IMR-90 (cell line): ENCODE results near the gene SLC35D3. TPM values are rescaled to one million over a fixed set of nuclear protein-coding genes. Genes with fewer than 3 reads are reported as not detected.
"Not testable (repeated sequence)": the region's sequence is repeated elsewhere in the genome, so short reads cannot be mapped to it uniquely, and the experiment has no call there.

Experiments used
- ATAC-seq: fragments of 200-7000 bp; cut with Tn5 transposase; 2 replicates; pipeline ENCODE4 v1.9.1; 2020; ENCODE audit warnings: low read depth, mild to moderate bottlenecking, moderate library complexity
- BruUV-seq: library from RNA; stranded (reverse); fragments of 400-500 nt; replicated peaks from 2 replicates; lab custom pipeline; 2021; lab: Mats Ljungman, UMichigan
- CTCF ChIA-PET: fragments of 300-600 bp; formaldehyde crosslinking; extraction: SDS; loops from one replicate; lab custom pipeline; 2021; ENCODE audit warnings: antibody characterized with exemption; lab: Yijun Ruan, JAX
- POLR2A ChIA-PET: fragments of 300-600 bp; sonication (Branson Sonifier 250); formaldehyde crosslinking; loops from one replicate; lab custom pipeline; 2022; ENCODE audit warnings: antibody characterized with exemption; ENCODE audit not compliant: unreplicated experiment; lab: Charles Lee
- DNase-seq: peaks from one replicate; pipeline ENCODE4 v3.0.0; 2013
- H2AFZ ChIP-seq: replicated peaks from 2 replicates; pipeline ENCODE3; 2013; ENCODE audit warnings: low read length, mild to moderate bottlenecking; ENCODE audit not compliant: poor library complexity
- H2AK5ac ChIP-seq: 2 replicates; pipeline ENCODE4 v1.6.1; 2013; ENCODE audit warnings: low read depth, low read length, inconsistent platforms
- H2AK9ac ChIP-seq: replicated peaks from 2 replicates; pipeline ENCODE3; 2013; ENCODE audit warnings: mild to moderate bottlenecking, low read depth, low read length, moderate library complexity; ENCODE audit not compliant: poor library complexity
- H2BK120ac ChIP-seq: 2 replicates; pipeline ENCODE4 v1.6.1; 2013; ENCODE audit warnings: low read depth, low read length, inconsistent platforms
- H2BK15ac ChIP-seq: 3 replicates; pipeline ENCODE4 v1.6.1; 2013; ENCODE audit warnings: low read depth, low read length, inconsistent platforms
- H2BK20ac ChIP-seq: 2 replicates; pipeline ENCODE4 v1.6.1; 2013; ENCODE audit warnings: low read depth, mild to moderate bottlenecking, inconsistent platforms, low read length, moderate library complexity
- H2BK5ac ChIP-seq: 2 replicates; pipeline ENCODE4 v1.6.1; 2013; ENCODE audit warnings: mild to moderate bottlenecking, low read depth, low read length, inconsistent platforms; ENCODE audit not compliant: poor library complexity, severe bottlenecking
- H3K14ac ChIP-seq: replicated peaks from 2 replicates; pipeline ENCODE4 v1.6.1; 2013; ENCODE audit warnings: low read depth, low read length, inconsistent platforms
- H3K18ac ChIP-seq: 2 replicates; pipeline ENCODE4 v1.6.1; 2013; ENCODE audit warnings: low read depth, low read length, control low read depth
- H3K23ac ChIP-seq: 2 replicates; pipeline ENCODE4 v1.6.1; 2013; ENCODE audit warnings: low read depth, low read length, inconsistent platforms
- H3K27ac ChIP-seq: 2 replicates; pipeline ENCODE4 v1.5.1; 2013; ENCODE audit warnings: mild to moderate bottlenecking, control low read depth, low read length; ENCODE audit not compliant: insufficient read depth
- H3K27me3 ChIP-seq: 2 replicates; pipeline ENCODE4 v1.6.1; 2013; ENCODE audit warnings: low read length; ENCODE audit not compliant: control insufficient read depth, insufficient read depth
- H3K36me3 ChIP-seq: 2 replicates; pipeline ENCODE4 v1.6.1; 2013; ENCODE audit warnings: low read length, mixed read lengths; ENCODE audit not compliant: control insufficient read depth, insufficient read depth
- H3K4ac ChIP-seq: 2 replicates; pipeline ENCODE4 v1.6.1; 2013; ENCODE audit warnings: low read depth, low read length, inconsistent platforms
- H3K4me1 ChIP-seq: 2 replicates; pipeline ENCODE4 v1.6.1; 2013; ENCODE audit warnings: low read length, mixed read lengths; ENCODE audit not compliant: control insufficient read depth, insufficient read depth
- H3K4me2 ChIP-seq: 2 replicates; pipeline ENCODE4 v1.6.1; 2013; ENCODE audit warnings: low read depth, mild to moderate bottlenecking, control low read depth, low read length, moderate library complexity
- H3K4me3 ChIP-seq: 2 replicates; pipeline ENCODE4 v1.5.1; 2013; ENCODE audit warnings: low read depth, mild to moderate bottlenecking, control low read depth, low read length, moderate library complexity; ENCODE audit not compliant: insufficient read depth
- H3K56ac ChIP-seq: 2 replicates; pipeline ENCODE4 v1.6.1; 2013; ENCODE audit warnings: low read length, inconsistent platforms; ENCODE audit not compliant: insufficient read depth; ENCODE audit errors: extremely low read depth
- H3K79me1 ChIP-seq, 2 experiments: 2 replicates each; pipeline ENCODE4 v1.6.1; 2013; ENCODE audit warnings: low read length in 2 of 2, inconsistent platforms in 1 of 2, low read depth in 1 of 2
- H3K9ac ChIP-seq: 2 replicates; pipeline ENCODE4 v1.6.1; 2013; ENCODE audit warnings: low read depth, low read length, control low read depth
- H3K9me1 ChIP-seq: 2 replicates; pipeline ENCODE4 v1.6.1; 2013; ENCODE audit warnings: low read length, inconsistent platforms; ENCODE audit not compliant: insufficient read depth
- H3K9me3 ChIP-seq: 2 replicates; pipeline ENCODE4 v1.6.1; 2013; ENCODE audit warnings: low read length; ENCODE audit not compliant: control insufficient read depth, insufficient read depth
- H4K20me1 ChIP-seq: 2 replicates; pipeline ENCODE4 v1.6.1; 2013; ENCODE audit warnings: low read length, inconsistent platforms; ENCODE audit not compliant: insufficient read depth
- H4K5ac ChIP-seq: 2 replicates; pipeline ENCODE4 v1.6.1; 2013; ENCODE audit warnings: mild to moderate bottlenecking, low read depth, low read length, control low read depth
- H4K8ac ChIP-seq, 2 experiments: 2 replicates each; pipeline ENCODE4 v1.6.1; 2013; ENCODE audit warnings: low read depth in 2 of 2, low read length in 2 of 2, control low read depth in 1 of 2, inconsistent platforms in 1 of 2
- H4K91ac ChIP-seq: 2 replicates; pipeline ENCODE4 v1.6.1; 2013; ENCODE audit warnings: low read depth, low read length, inconsistent platforms; ENCODE audit not compliant: insufficient read depth
- CEBPB ChIP-seq: IDR thresholded peaks from 2 replicates; pipeline ENCODE4 v1.6.1; 2012; ENCODE audit warnings: low read depth, low read length, improper control_type of control experiment
- CHD1 ChIP-seq: IDR thresholded peaks from 2 replicates; pipeline ENCODE4 v1.6.1; 2012; ENCODE audit warnings: low read depth, low read length, improper control_type of control experiment
- FOS ChIP-seq: fragments of 150-350 bp; IDR thresholded peaks from 2 replicates; pipeline ENCODE4 v1.6.1; 2016; ENCODE audit warnings: low read depth, low read length
- POLR2A ChIP-seq: IDR thresholded peaks from 2 replicates; pipeline ENCODE4 v1.6.1; 2012; ENCODE audit warnings: mild to moderate bottlenecking, low read depth, low read length
- RAD21 ChIP-seq: IDR thresholded peaks from 2 replicates; pipeline ENCODE4 v1.6.1; 2012; ENCODE audit warnings: low read length, improper control_type of control experiment
- RCOR1 ChIP-seq: IDR thresholded peaks from 2 replicates; pipeline ENCODE4 v1.6.1; 2012; ENCODE audit warnings: mild to moderate bottlenecking, low read length, improper control_type of control experiment; ENCODE audit not compliant: insufficient replicate concordance
- RFX5 ChIP-seq: IDR thresholded peaks from 2 replicates; pipeline ENCODE4 v1.8.0; 2012; ENCODE audit warnings: low read depth, mild to moderate bottlenecking, low read length, moderate library complexity
- SMC3 ChIP-seq: fragments of 150-350 bp; IDR thresholded peaks from 2 replicates; pipeline ENCODE4 v1.6.1; 2016; ENCODE audit warnings: low read depth, mild to moderate bottlenecking, antibody characterized with exemption, low read length, moderate library complexity
- USF2 ChIP-seq: fragments of 150-350 bp; IDR thresholded peaks from 2 replicates; pipeline ENCODE4 v1.6.1; 2017; ENCODE audit warnings: mild to moderate bottlenecking, antibody characterized with exemption, low read length, low read depth
- WGBS, 2 experiments: methylation state at CpG; one replicate each; pipeline versions ENCODE4 v1.1.5 to v1.1.7; 2013; ENCODE audit warnings: missing lambda C conversion rate in 2 of 2; ENCODE audit not compliant: insufficient read length in 1 of 2; ENCODE audit errors: extremely low coverage in 2 of 2; 5-methylcytosine and 5-hydroxymethylcytosine counted together
- dilution Hi-C: fragments of 300-500 bp; cut with HindIII; formaldehyde crosslinking; loops from one replicate; pipeline ENCODE4 v1.14.3; 2018; ENCODE audit warnings: low sequenced_read_pairs; ENCODE audit not compliant: unreplicated experiment
- in situ Hi-C: fragments of 300-500 bp; cut with MboI; formaldehyde crosslinking; loops from 3 replicates; pipeline ENCODE4 v1.14.3; 2019; ENCODE audit warnings: low sequenced_read_pairs, inconsistent platforms, mixed read lengths
- intact Hi-C: fragments of 100-400 bp; cut with micrococcal nuclease; formaldehyde crosslinking; loops from 2 replicates; pipeline ENCODE4 v1.10.0; 2022
- polyA plus RNA-seq, 3 experiments: library from polyadenylated mRNA; depleted of rRNA; stranded (reverse); fragments of >200 nt; gene quantifications; 2 replicates each; pipeline ENCODE4 v1.2.3, GENCODE V29; 2012; ENCODE audit warnings: low replicate concordance in 1 of 3
- total RNA-seq: library from RNA; depleted of rRNA; stranded (reverse); fragments of >200 nt; gene quantifications from 2 replicates; pipeline ENCODE4 v1.2.3, GENCODE V29; 2012

Gene SLC35D3
- total and polyA plus RNA-seq, 2 of the 4 experiments (the other 2 are of a cell fraction): not detected

DNA sequence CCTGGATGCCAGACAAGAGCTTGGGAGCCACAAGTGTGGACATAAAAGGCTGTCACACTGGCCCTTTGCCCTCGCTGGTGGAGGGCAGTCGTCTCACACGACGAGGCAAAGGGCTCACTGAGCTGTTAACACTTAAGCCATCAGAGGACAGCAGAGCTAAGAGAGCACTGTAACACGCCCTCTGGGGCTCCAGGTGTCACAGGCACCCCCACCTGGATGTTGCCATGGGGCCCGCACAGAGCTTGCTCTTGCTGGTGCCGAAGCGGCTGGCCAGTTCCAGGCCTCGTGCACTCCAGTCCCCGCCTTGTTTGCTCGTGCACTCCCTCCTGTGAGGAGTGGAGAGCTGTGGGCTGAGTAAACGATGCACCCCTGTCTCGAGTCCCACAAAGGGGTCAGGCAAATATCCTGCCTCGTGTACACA is 37.4 kb downstream of the SLC35D3 start:
- POLR2A ChIA-PET: no interaction called here

DNA sequence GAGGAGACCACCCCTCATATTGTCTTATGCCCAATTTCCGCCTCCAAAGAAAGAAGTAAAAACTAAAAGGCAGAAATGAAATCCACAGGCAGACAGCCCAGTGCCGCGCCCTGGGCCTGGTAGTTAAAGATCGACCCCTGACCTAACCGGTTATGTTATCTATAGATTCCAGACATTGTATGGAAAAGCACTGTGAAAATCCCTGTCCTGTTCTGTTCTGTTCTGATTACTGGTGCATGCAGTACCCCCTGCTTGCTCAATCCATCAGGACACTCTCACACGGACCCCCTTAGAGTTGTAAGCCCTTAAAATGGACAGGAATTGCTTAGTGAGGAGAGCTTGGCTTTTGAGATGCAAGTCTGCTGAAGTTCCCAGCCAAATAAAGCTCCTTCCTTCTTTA is 37.8 kb downstream of the SLC35D3 start:
- in situ Hi-C loops, H2BK15ac ChIP-seq, H3K56ac ChIP-seq, H3K27me3 ChIP-seq, H3K79me1 ChIP-seq, H3K9ac ChIP-seq, H3K9me3 ChIP-seq, H3K4me2 ChIP-seq, H3K18ac ChIP-seq, H2AFZ ChIP-seq, H2BK5ac ChIP-seq, H2BK20ac ChIP-seq, H3K23ac ChIP-seq, H4K5ac ChIP-seq, DNase-seq, H3K9me1 ChIP-seq, H4K91ac ChIP-seq, BruUV-seq, H2AK5ac ChIP-seq, intact Hi-C loops, H3K14ac ChIP-seq, H2AK9ac ChIP-seq, H3K4me3 ChIP-seq, H3K27ac ChIP-seq, H4K20me1 ChIP-seq, H3K4me1 ChIP-seq, H2BK120ac ChIP-seq, H4K8ac ChIP-seq, dilution Hi-C loops, H3K4ac ChIP-seq, H3K36me3 ChIP-seq, POLR2A ChIA-PET, ATAC-seq: not testable (repeated sequence)
- CTCF ChIA-PET: interaction anchor here (1.0 kb wide), 1 partner anchor 10 kb away, joined by 5 read pairs; no protein-coding TSS in a partner anchor
- no CpG with 5 or more reads among the region's 6 CpGs for WGBS, 2 experiments

More for the DNA sequence above, 37.4 kb downstream of the SLC35D3 start:
- Histone ChIP-seq H3K4me1 (peaks cover 2% of the 10 kb centered on the region; the same call in 1 of the 2 replicates), H3K14ac (no peak overlapping the region), H3K27ac (no peak overlapping the region), H3K36me3 (no peaks in the 10 kb centered on the region), H3K56ac (no peak overlapping the region), H2BK20ac (no peak overlapping the region), H2BK120ac (no peak overlapping the region), H3K27me3 (peaks cover 8% of the 10 kb centered on the region), H3K9ac (no peak overlapping the region), H3K4ac (no peak overlapping the region), H3K79me1 (no peaks in the 10 kb centered on the region), H3K4me2 (no peak overlapping the region), H2BK15ac (no peak overlapping the region), H2BK5ac (no peak overlapping the region), H4K8ac (no peak overlapping the region), H3K9me1 (no peaks in the 10 kb centered on the region), H2AFZ (no peak overlapping the region), H4K91ac (no peak overlapping the region), H4K20me1 (no peaks in the 10 kb centered on the region), H4K5ac (no peak overlapping the region), H3K18ac (no peak overlapping the region), H3K23ac (no peak overlapping the region), H3K9me3 (no peaks in the 10 kb centered on the region), H2AK9ac (no peak overlapping the region), H2AK5ac (no peak overlapping the region), H3K4me3 (no peak overlapping the region)
- intact Hi-C loops: no loop called here
- 5% methylated on average over 5 of the region's 14 CpGs; no CpG with 5 or more reads in 1 of the 2 experiments for WGBS, 2 experiments
- BruUV-seq: no TSS peak
- DNase-seq (no peak), ATAC-seq (no peak)
- in situ Hi-C loops: no loop called here
- dilution Hi-C loops: no loop called here
- CTCF ChIA-PET: interaction anchor here (1.0 kb wide), 1 partner anchor 9 kb away, joined by 5 read pairs; no protein-coding TSS in a partner anchor
- no peak for TF ChIP-seq FOS
- TF ChIP-seq CEBPB: no peak
- no peak for TF ChIP-seq RFX5
- no peak for TF ChIP-seq RCOR1
- TF ChIP-seq RAD21: no peak
- TF ChIP-seq POLR2A: no peak
- TF ChIP-seq SMC3: no peak
- TF ChIP-seq USF2: no peak
- no peak for TF ChIP-seq CHD1
